HG02678 (cell line): ENCODE data around the gene GPR173.
A peak's percentile ranks its signal among the peaks of the same experiment; 100 is the strongest.

Experiments
- ATAC-seq: cut with Tn5 transposase; IDR thresholded peaks from one replicate; pipeline ENCODE4 v1.9.1; 2021; ENCODE audit warnings: mild to moderate bottlenecking, moderate library complexity; ENCODE audit not compliant: unreplicated experiment

Gene GPR173

GRCh38 chrX:53088136-53088974, 39.8 kb downstream of the GPR173 start:
- peak; percentile 70 for ATAC-seq

GRCh38 chrX:53089224-53089842, 40.7 kb downstream of the GPR173 start:
- no peak for ATAC-seq

- no peak for ATAC-seq
Observed at GRCh38 chrX:53089925-53090324, 41.3 kb downstream of the GPR173 start.

- ATAC-seq, result no peak
Observed at GRCh38 chrX:53091354-53091753, 42.8 kb downstream of the GPR173 start.

- ATAC-seq, result peak; percentile 57
Observed at GRCh38 chrX:53093177-53093655, 44.6 kb downstream of the GPR173 start.

- ATAC-seq, result peak; percentile 77
Observed at GRCh38 chrX:53093748-53094581, 45.4 kb downstream of the GPR173 start, which contains the start of gene KANTR. KANTR (plus strand) TSS chrX:53094142; CDS start chrX:53124273, 30,131 bp downstream.

GRCh38 chrX:53094582-53094905, 46.0 kb downstream of the GPR173 start:
- ATAC-seq, result no peak

- ATAC-seq, result no peak
Observed at GRCh38 chrX:53095796-53096195, 47.2 kb downstream of the GPR173 start.

GRCh38 chrX:53114864-53115549, 66.4 kb downstream of the GPR173 start:
- no peak for ATAC-seq

- no peak for ATAC-seq
Observed at GRCh38 chrX:53115550-53115874, 66.9 kb downstream of the GPR173 start.

GRCh38 chrX:53116101-53116500, 67.5 kb downstream of the GPR173 start:
- no peak for ATAC-seq

- ATAC-seq, result no peak
Observed at GRCh38 chrX:53122013-53122412, 73.4 kb downstream of the GPR173 start.

- no peak for ATAC-seq
Observed at GRCh38 chrX:53125506-53125905, 76.9 kb downstream of the GPR173 start.

- no peak for ATAC-seq
Observed at GRCh38 chrX:53126377-53126776, 77.8 kb downstream of the GPR173 start.

GRCh38 chrX:53128097-53128749, 79.6 kb downstream of the GPR173 start:
- no peak for ATAC-seq
